ENCODE measurements around the gene POLR3C. TPM values are rescaled to one million over a fixed set of nuclear protein-coding genes. Genes with fewer than 3 reads are reported as not detected.

The POLR3C gene
- total and polyA plus RNA-seq, 2 of the 13 experiments (the other 11 are each of a cell fraction or from before 2014, with no cell fraction given): 15.5 to 24.3 TPM

- no TSS peak for BruUV-seq (replicated peaks)
- Histone ChIP-seq H3K27ac (ENCODE audit: extremely low read length, insufficient read depth, low read length) (peak overlapping the region; percentile 32), H3K36me3 (replicated peaks in 1 of 2; ENCODE audit: control insufficient read depth in 1 of 2, insufficient read depth in 2 of 2, low read length in 2 of 2) (peaks cover 0 to 3% of the 10 kb centered on the region in 2 experiments; a peak in 3 of 5 replicates), H3K4me2 (ENCODE audit: low read depth, low read length) (no peak overlapping the region), H2AFZ (ENCODE audit: low read length) (no peak overlapping the region), H3K9me3 (ENCODE audit: low read length) (no peaks in the 10 kb centered on the region), H3K4me1 (ENCODE audit: insufficient read depth, low read length) (peaks cover 12% of the 10 kb centered on the region), H3K9ac (ENCODE audit: insufficient read depth, low read depth, low read length) (no peak overlapping the region), H3K79me2 (ENCODE audit: insufficient read depth, low read length) (no peaks in the 10 kb centered on the region), H3K27me3 (ENCODE audit: control insufficient read depth in 1 of 2, insufficient read depth in 2 of 2, low read length in 2 of 2) (no peaks in the 10 kb centered on the region; a peak in 1 of 5 replicates), H4K20me1 (ENCODE audit: insufficient read depth, low read length) (no peaks in the 10 kb centered on the region), H3K4me3 (replicated peaks in 1 of 3; ENCODE audit: insufficient read depth in 1 of 3, low read depth in 2 of 3, low read length in 3 of 3) (no peak overlapping the region)
- in situ Hi-C loops (cut with HindIII; ENCODE audit: extremely low pct_ligation_motif_present, low pct_unique_long_range_greater_than_20kb): no loop called here
- ChIA-PET POLR2A (interaction anchor here (0.5 to 0.9 kb wide), 3 partner anchors 46 to 109 kb away, joined by 3 to 5 read pairs (median 4); partner anchors contain the start of gene PDZK1), CTCF (ENCODE audit: low intra/inter-chr PET ratio, low total read pairs) (no interaction called here)
- WGBS (ENCODE audit: low lambda C conversion rate): 80% methylated on average over 10 of the region's 10 CpGs
- ATAC-seq: peak; percentile 60
- DNase-seq (ENCODE audit: low spot score): peak; percentile 69
- intact Hi-C loops (cut with micrococcal nuclease; ENCODE audit: unreplicated experiment): no loop called here
- no peak for FAIRE-seq
- TF ChIP-seq FOSL1 (CRISPR knock-in tag; IDR thresholded peaks at IDR 0.05; ENCODE audit: borderline replicate concordance) (peak; percentile 54; the same call in 1 of the 2 replicates), HMGXB4 (CRISPR knock-in tag; IDR thresholded peaks at IDR 0.05; ENCODE audit: borderline replicate concordance in 1 of 2, low read depth in 1 of 2) (no peak), ZNF567 (CRISPR knock-in tag; IDR thresholded peaks at IDR 0.05; ENCODE audit: borderline replicate concordance) (no peak), XBP1 (CRISPR knock-in tag; IDR thresholded peaks at IDR 0.05) (no peak), BRF2 (CRISPR knock-in tag; IDR thresholded peaks at IDR 0.05) (no peak), KDM5A (IDR thresholded peaks at IDR 0.05; ENCODE audit: borderline replicate concordance, low read length) (no peak), AFF4 (CRISPR knock-in tag; IDR thresholded peaks at IDR 0.05) (no peak), TMF1 (CRISPR knock-in tag; IDR thresholded peaks at IDR 0.05; ENCODE audit: low read depth) (no peak), SCMH1 (CRISPR knock-in tag; IDR thresholded peaks at IDR 0.05; ENCODE audit: borderline replicate concordance) (no peak), IRX3 (CRISPR knock-in tag; IDR thresholded peaks at IDR 0.05; ENCODE audit: borderline replicate concordance, low read depth) (no peak), ZNF879 (CRISPR knock-in tag; IDR thresholded peaks at IDR 0.05) (no peak), SAP130 (CRISPR knock-in tag; IDR thresholded peaks at IDR 0.05; ENCODE audit: low read depth) (no peak)
- TF ChIP-seq, protein P1, sequence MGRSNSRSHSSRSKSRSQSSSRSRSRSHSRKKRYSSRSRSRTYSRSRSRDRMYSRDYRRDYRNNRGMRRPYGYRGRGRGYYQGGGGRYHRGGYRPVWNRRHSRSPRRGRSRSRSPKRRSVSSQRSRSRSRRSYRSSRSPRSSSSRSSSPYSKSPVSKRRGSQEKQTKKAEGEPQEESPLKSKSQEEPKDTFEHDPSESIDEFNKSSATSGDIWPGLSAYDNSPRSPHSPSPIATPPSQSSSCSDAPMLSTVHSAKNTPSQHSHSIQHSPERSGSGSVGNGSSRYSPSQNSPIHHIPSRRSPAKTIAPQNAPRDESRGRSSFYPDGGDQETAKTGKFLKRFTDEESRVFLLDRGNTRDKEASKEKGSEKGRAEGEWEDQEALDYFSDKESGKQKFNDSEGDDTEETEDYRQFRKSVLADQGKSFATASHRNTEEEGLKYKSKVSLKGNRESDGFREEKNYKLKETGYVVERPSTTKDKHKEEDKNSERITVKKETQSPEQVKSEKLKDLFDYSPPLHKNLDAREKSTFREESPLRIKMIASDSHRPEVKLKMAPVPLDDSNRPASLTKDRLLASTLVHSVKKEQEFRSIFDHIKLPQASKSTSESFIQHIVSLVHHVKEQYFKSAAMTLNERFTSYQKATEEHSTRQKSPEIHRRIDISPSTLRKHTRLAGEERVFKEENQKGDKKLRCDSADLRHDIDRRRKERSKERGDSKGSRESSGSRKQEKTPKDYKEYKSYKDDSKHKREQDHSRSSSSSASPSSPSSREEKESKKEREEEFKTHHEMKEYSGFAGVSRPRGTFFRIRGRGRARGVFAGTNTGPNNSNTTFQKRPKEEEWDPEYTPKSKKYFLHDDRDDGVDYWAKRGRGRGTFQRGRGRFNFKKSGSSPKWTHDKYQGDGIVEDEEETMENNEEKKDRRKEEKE (IDR thresholded peaks at IDR 0.05): no peak
These were observed 41.5 kb upstream of the POLR3C start for GRCh38 chr1:145782272-145783099.
